ENCODE data around the gene NOB1.

The NOB1 gene

GRCh38 chr16:69707920-69708683, 46.6 kb downstream of the NOB1 start:
- no peaks in the 10 kb centered on the region for H3K4me1 ChIP-seq (ENCODE audit: insufficient read depth, low read length, severe bottlenecking)
- peaks cover 4% of the 10 kb centered on the region; the same call in 1 of the 2 replicates for H3K36me3 ChIP-seq (ENCODE audit: insufficient read depth, low read length)
- no peak overlapping the region for H3K4me2 ChIP-seq (ENCODE audit: low read length)
- no peaks in the 10 kb centered on the region for H3K79me2 ChIP-seq (ENCODE audit: insufficient read depth, low read length)
- H3K9me3 ChIP-seq (ENCODE audit: low read length), result no peaks in the 10 kb centered on the region
- no peaks in the 10 kb centered on the region for H3K9me2 ChIP-seq (ENCODE audit: low read depth, low read length)
- H3K4me3 ChIP-seq (ENCODE audit: low read depth, low read length, poor library complexity, severe bottlenecking), result no peak overlapping the region
- no peaks in the 10 kb centered on the region; the same call in 1 of the 2 replicates for H3F3A ChIP-seq (ENCODE audit: insufficient read depth, low read length)
- no peaks in the 10 kb centered on the region for H4K20me1 ChIP-seq (ENCODE audit: insufficient read depth, low read length)
- no peak overlapping the region for H2AFZ ChIP-seq (ENCODE audit: low read length)
- TF ChIP-seq EZH2 (IDR thresholded peaks at IDR 0.05; ENCODE audit: borderline replicate concordance, low read length) (no peak), CTCF (IDR thresholded peaks at IDR 0.05; ENCODE audit: low read length) (no peak)
- H3K9ac ChIP-seq (ENCODE audit: low read length), result no peak overlapping the region
- H3K27ac ChIP-seq (ENCODE audit: low read depth, low read length, poor library complexity, severe bottlenecking), result no peak overlapping the region
- no peaks in the 10 kb centered on the region for H3K27me3 ChIP-seq (ENCODE audit: insufficient read depth, low read length)

- no peak overlapping the region for H3K9ac ChIP-seq (ENCODE audit: low read length)
- no peaks in the 10 kb centered on the region for H3K9me2 ChIP-seq (ENCODE audit: low read depth, low read length)
- no peaks in the 10 kb centered on the region for H3K4me1 ChIP-seq (ENCODE audit: insufficient read depth, low read length, severe bottlenecking)
- no peaks in the 10 kb centered on the region; the same call in 1 of the 2 replicates for H3F3A ChIP-seq (ENCODE audit: insufficient read depth, low read length)
- no peaks in the 10 kb centered on the region for H4K20me1 ChIP-seq (ENCODE audit: insufficient read depth, low read length)
- H3K4me3 ChIP-seq (ENCODE audit: low read depth, low read length, poor library complexity, severe bottlenecking), result no peak overlapping the region
- no peak overlapping the region for H3K4me2 ChIP-seq (ENCODE audit: low read length)
- H2AFZ ChIP-seq (ENCODE audit: low read length), result no peak overlapping the region
- no peaks in the 10 kb centered on the region for H3K9me3 ChIP-seq (ENCODE audit: low read length)
- no peaks in the 10 kb centered on the region for H3K79me2 ChIP-seq (ENCODE audit: insufficient read depth, low read length)
- H3K27me3 ChIP-seq (ENCODE audit: insufficient read depth, low read length), result no peaks in the 10 kb centered on the region
- no peak for TF ChIP-seq CTCF (IDR thresholded peaks at IDR 0.05; ENCODE audit: low read length)
- no peak for TF ChIP-seq EZH2 (IDR thresholded peaks at IDR 0.05; ENCODE audit: borderline replicate concordance, low read length)
- no peaks in the 10 kb centered on the region for H3K36me3 ChIP-seq (ENCODE audit: insufficient read depth, low read length)
- no peak overlapping the region for H3K27ac ChIP-seq (ENCODE audit: low read depth, low read length, poor library complexity, severe bottlenecking)
These were observed 47.8 kb downstream of the NOB1 start for GRCh38 chr16:69706975-69707340.

GRCh38 chr16:69706256-69706974, 48.3 kb downstream of the NOB1 start:
- Histone ChIP-seq H3K9ac (ENCODE audit: low read length) (no peak overlapping the region), H3K4me2 (ENCODE audit: low read length) (no peak overlapping the region), H2AFZ (ENCODE audit: low read length) (no peak overlapping the region), H3K4me1 (ENCODE audit: insufficient read depth, low read length, severe bottlenecking) (no peaks in the 10 kb centered on the region), H3F3A (ENCODE audit: insufficient read depth, low read length) (no peaks in the 10 kb centered on the region; the same call in 1 of the 2 replicates), H3K79me2 (ENCODE audit: insufficient read depth, low read length) (no peaks in the 10 kb centered on the region), H3K36me3 (ENCODE audit: insufficient read depth, low read length) (no peaks in the 10 kb centered on the region), H3K9me2 (ENCODE audit: low read depth, low read length) (no peaks in the 10 kb centered on the region), H4K20me1 (ENCODE audit: insufficient read depth, low read length) (no peaks in the 10 kb centered on the region), H3K4me3 (ENCODE audit: low read depth, low read length, poor library complexity, severe bottlenecking) (no peak overlapping the region), H3K9me3 (ENCODE audit: low read length) (no peaks in the 10 kb centered on the region), H3K27ac (ENCODE audit: low read depth, low read length, poor library complexity, severe bottlenecking) (no peak overlapping the region), H3K27me3 (ENCODE audit: insufficient read depth, low read length) (no peaks in the 10 kb centered on the region)
- TF ChIP-seq EZH2 (IDR thresholded peaks at IDR 0.05; ENCODE audit: borderline replicate concordance, low read length) (no peak), CTCF (IDR thresholded peaks at IDR 0.05; ENCODE audit: low read length) (no peak)

Data from OCI-LY1 (cell line).